HCT116 (cell line): ENCODE data around the gene SLC30A7. TPM values are rescaled to one million over a fixed set of nuclear protein-coding genes. Genes with fewer than 3 reads are reported as not detected.

Source experiments
- ATAC-seq: fragments of 200-7000 bp; cut with Tn5 transposase; 2 replicates; pipeline ENCODE4 v1.9.1; 2020; ENCODE audit warnings: mild to moderate bottlenecking, moderate library complexity
- BruUV-seq: library from RNA; stranded (reverse); fragments of 400-500 nt; replicated peaks from 2 replicates; lab custom pipeline; 2021; lab: Mats Ljungman, UMichigan
- CTCF ChIA-PET: fragments of 300-600 bp; sonication (Branson Sonifier 250); formaldehyde crosslinking; loops from one replicate; lab custom pipeline; 2021; ENCODE audit warnings: antibody characterized with exemption; lab: Charles Lee
- POLR2A ChIA-PET: fragments of 300-600, 350-600 bp; sonication (Branson Sonifier 250); formaldehyde crosslinking; loops from one replicate; lab custom pipeline; 2021; ENCODE audit warnings: antibody characterized with exemption; lab: Charles Lee
- RAD21 ChIA-PET, 2 experiments: fragments of 300-600 bp; sonication (Branson Sonifier 250); formaldehyde crosslinking; loops; one replicate each; lab custom pipeline; 2023; ENCODE audit warnings: low total read pairs in 2 of 2; ENCODE audit not compliant: uncharacterized antibody in 2 of 2, unreplicated experiment in 2 of 2, low non-redundant PET in 1 of 2; lab: Charles Lee
- DNase-seq: peaks from one replicate; pipeline ENCODE4 v3.0.0-alpha.2; 2010; ENCODE audit warnings: low read depth, low spot score
- H2AFZ ChIP-seq: fragments of 200-600 bp; shearing (Covaris generic), sonication (generic); 2 replicates; pipeline ENCODE4 v1.6.1; 2017; ENCODE audit warnings: low read depth, mixed run types, mixed read lengths, antibody characterized with exemption, low read length; ENCODE audit not compliant: poor library complexity, severe bottlenecking
- H3K27ac ChIP-seq: 2 replicates; pipeline ENCODE4 v1.5.1; 2012; ENCODE audit warnings: low read depth, low read length
- H3K27me3 ChIP-seq: fragments of 200-600 bp; sonication (generic); 2 replicates; pipeline ENCODE4 v1.6.1; 2016; ENCODE audit warnings: mixed run types, low read length, mixed read lengths; ENCODE audit not compliant: insufficient read depth
- H3K36me3 ChIP-seq, 2 experiments: fragments of 200-500 bp in 1 of 2; fragments of 200-600 bp in 1 of 2; sonication (Bioruptor generic) in 1 of 2; sonication (generic) in 1 of 2; 2 replicates each; pipeline versions ENCODE4 v1.5.1 to v1.6.1; 2014 to 2016; ENCODE audit warnings: low read length in 2 of 2, inconsistent platforms in 1 of 2, mixed read lengths in 1 of 2, mixed run types in 1 of 2; ENCODE audit not compliant: insufficient read depth in 2 of 2, control insufficient read depth in 1 of 2
- H3K4me1 ChIP-seq, 2 experiments: fragments of 200-600 bp in 1 of 2; sonication (generic) in 1 of 2; 2 replicates each; pipeline versions ENCODE4 v1.5.1 to v1.6.1; 2012 to 2017; ENCODE audit warnings: low read length in 2 of 2, inconsistent platforms in 1 of 2, mild to moderate bottlenecking in 1 of 2, mixed read lengths in 1 of 2, mixed run types in 1 of 2, moderate library complexity in 1 of 2; ENCODE audit not compliant: insufficient read depth in 2 of 2, control insufficient read depth in 1 of 2
- H3K4me2 ChIP-seq: fragments of 200-600 bp; sonication (generic); 2 replicates; pipeline ENCODE4 v1.6.1; 2017; ENCODE audit warnings: mixed run types, low read length, mixed read lengths
- H3K4me3 ChIP-seq, 2 experiments: fragments of 200-600 bp in 1 of 2; sonication (generic) in 1 of 2; replicated peaks in 1 of 2; 2 replicates each; pipeline ENCODE4 v1.5.1; 2011 to 2016; ENCODE audit warnings: low read length in 2 of 2, control low read depth in 1 of 2, low read depth in 1 of 2, mild to moderate bottlenecking in 1 of 2, mixed read lengths in 1 of 2, mixed run types in 1 of 2
- H3K79me2 ChIP-seq: fragments of 200-600 bp; sonication (generic); 2 replicates; pipeline ENCODE4 v1.6.1; 2017; ENCODE audit warnings: mild to moderate bottlenecking, mixed run types, low read length, moderate library complexity, mixed read lengths; ENCODE audit not compliant: insufficient read depth
- H3K9ac ChIP-seq: fragments of 200-600 bp; sonication (generic); 2 replicates; pipeline ENCODE4 v1.6.1; 2016; ENCODE audit warnings: low read length, mixed read lengths
- H3K9me2 ChIP-seq: fragments of 200-600 bp; sonication (generic), shearing (Covaris generic); 2 replicates; pipeline ENCODE4 v1.6.1; 2017; ENCODE audit warnings: mixed run types, mild to moderate bottlenecking, moderate library complexity; ENCODE audit not compliant: insufficient read depth
- H3K9me3 ChIP-seq, 2 experiments: fragments of 200-500 bp in 1 of 2; fragments of 200-600 bp in 1 of 2; sonication (Bioruptor generic) in 1 of 2; sonication (generic) in 1 of 2; 2 replicates each; pipeline ENCODE4 v1.6.1; 2014 to 2017; ENCODE audit warnings: low read length in 2 of 2, mixed read lengths in 2 of 2, inconsistent platforms in 1 of 2, low read depth in 1 of 2, mild to moderate bottlenecking in 1 of 2, mixed run types in 1 of 2, moderate library complexity in 1 of 2; ENCODE audit not compliant: control insufficient read depth in 1 of 2, insufficient read depth in 1 of 2
- H4K20me1 ChIP-seq: fragments of 200-600 bp; sonication (generic), shearing (Covaris generic); 2 replicates; pipeline ENCODE4 v1.6.1; 2017; ENCODE audit warnings: mixed run types, mild to moderate bottlenecking, moderate library complexity; ENCODE audit not compliant: insufficient read depth
- CEBPB ChIP-seq: IDR thresholded peaks from 2 replicates; pipeline ENCODE4 v1.6.1; 2012; ENCODE audit warnings: low read depth
- EGR1 ChIP-seq: IDR thresholded peaks from 2 replicates; pipeline ENCODE4 v1.6.1; 2012; ENCODE audit warnings: low read depth
- EZH2phosphoT487 ChIP-seq: fragments of 200-600 bp; IDR thresholded peaks from 2 replicates; pipeline ENCODE4 v1.6.1; 2018; ENCODE audit warnings: antibody characterized with exemption, borderline replicate concordance
- FOSL1 ChIP-seq: IDR thresholded peaks from 2 replicates; pipeline ENCODE4 v1.6.1; 2012; ENCODE audit warnings: low read depth
- POLR2A ChIP-seq: IDR thresholded peaks from 2 replicates; pipeline ENCODE4 v1.7.0; 2011; ENCODE audit warnings: borderline replicate concordance; ENCODE audit not compliant: insufficient read depth, insufficient read length; ENCODE audit errors: extremely low read depth
- POLR2AphosphoS5 ChIP-seq: IDR thresholded peaks from 2 replicates; pipeline ENCODE4 v1.6.1; 2011; ENCODE audit warnings: mild to moderate bottlenecking, low read depth, low read length, moderate library complexity
- SRF ChIP-seq: IDR thresholded peaks from 2 replicates; pipeline ENCODE4 v1.6.1; 2012; ENCODE audit warnings: low read depth
- TCF7L2 ChIP-seq: IDR thresholded peaks from 2 replicates; pipeline ENCODE4 v1.7.0; 2011; ENCODE audit warnings: borderline replicate concordance, inconsistent platforms; ENCODE audit not compliant: insufficient read depth, insufficient read length; ENCODE audit errors: extremely low read depth
- ZNF274 ChIP-seq: fragments of 200-500 bp; sonication (Bioruptor generic); IDR thresholded peaks from 2 replicates; pipeline ENCODE4 v1.6.1; 2014; ENCODE audit warnings: mild to moderate bottlenecking, low read depth, low read length, inconsistent platforms
- intact Hi-C: fragments of 100-400 bp; cut with micrococcal nuclease; formaldehyde crosslinking; loops from 2 replicates; pipeline ENCODE4 v1.10.0; 2022
- total RNA-seq: library from RNA; stranded (reverse); gene quantifications from one replicate; pipeline ENCODE4 v1.2.1, GENCODE V29; 2021; ENCODE audit not compliant: unreplicated experiment
- TF ChIP-seq, protein P1 (sequence below): IDR thresholded peaks from 2 replicates; pipeline ENCODE4 v1.6.1; 2012; ENCODE audit warnings: low read depth
- TF ChIP-seq, protein P2 (sequence below): IDR thresholded peaks from 2 replicates; pipeline ENCODE4 v1.6.1; 2012

The SLC30A7 gene
- total RNA-seq, 1 experiment from 2014 or later = 23.3 TPM

DNA sequence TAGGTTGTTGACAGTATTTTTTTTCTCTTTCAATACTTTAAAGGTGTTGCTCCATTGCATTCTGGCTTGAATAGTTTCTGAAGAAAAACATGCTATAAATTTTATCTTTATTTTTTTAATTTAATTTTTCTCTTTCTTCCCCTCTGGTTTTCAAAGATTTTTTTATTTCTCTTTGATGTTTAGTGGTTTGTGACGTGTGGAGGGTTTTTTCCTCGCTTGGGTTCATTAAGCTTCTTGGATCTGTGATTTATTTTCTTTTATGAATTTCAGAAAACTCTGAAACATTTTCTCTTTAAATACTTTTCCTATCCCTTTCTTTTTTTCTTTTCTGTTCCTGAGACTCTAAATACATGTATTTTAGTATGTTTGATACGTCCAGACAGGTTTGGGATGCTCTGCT, 9.3 kb downstream of the SLC30A7 start:
- ChIA-PET RAD21 (no interaction called here), POLR2A (no interaction called here), CTCF (no interaction called here)
- no TSS peak for BruUV-seq
- no peak overlapping the region for H3K9ac ChIP-seq
- intact Hi-C loops = no loop called here
- no peaks in the 10 kb centered on the region for H3K27me3 ChIP-seq
- no peak overlapping the region for H3K27ac ChIP-seq
- no peaks in the 10 kb centered on the region for H3K4me1 ChIP-seq
- no peak overlapping the region for H3K4me2 ChIP-seq
- no peak for TF ChIP-seq EGR1
- TF ChIP-seq POLR2AphosphoS5 = no peak
- TF ChIP-seq CEBPB = no peak
- no peak for TF ChIP-seq TCF7L2
- no peak for TF ChIP-seq POLR2A
- TF ChIP-seq, protein P1, sequence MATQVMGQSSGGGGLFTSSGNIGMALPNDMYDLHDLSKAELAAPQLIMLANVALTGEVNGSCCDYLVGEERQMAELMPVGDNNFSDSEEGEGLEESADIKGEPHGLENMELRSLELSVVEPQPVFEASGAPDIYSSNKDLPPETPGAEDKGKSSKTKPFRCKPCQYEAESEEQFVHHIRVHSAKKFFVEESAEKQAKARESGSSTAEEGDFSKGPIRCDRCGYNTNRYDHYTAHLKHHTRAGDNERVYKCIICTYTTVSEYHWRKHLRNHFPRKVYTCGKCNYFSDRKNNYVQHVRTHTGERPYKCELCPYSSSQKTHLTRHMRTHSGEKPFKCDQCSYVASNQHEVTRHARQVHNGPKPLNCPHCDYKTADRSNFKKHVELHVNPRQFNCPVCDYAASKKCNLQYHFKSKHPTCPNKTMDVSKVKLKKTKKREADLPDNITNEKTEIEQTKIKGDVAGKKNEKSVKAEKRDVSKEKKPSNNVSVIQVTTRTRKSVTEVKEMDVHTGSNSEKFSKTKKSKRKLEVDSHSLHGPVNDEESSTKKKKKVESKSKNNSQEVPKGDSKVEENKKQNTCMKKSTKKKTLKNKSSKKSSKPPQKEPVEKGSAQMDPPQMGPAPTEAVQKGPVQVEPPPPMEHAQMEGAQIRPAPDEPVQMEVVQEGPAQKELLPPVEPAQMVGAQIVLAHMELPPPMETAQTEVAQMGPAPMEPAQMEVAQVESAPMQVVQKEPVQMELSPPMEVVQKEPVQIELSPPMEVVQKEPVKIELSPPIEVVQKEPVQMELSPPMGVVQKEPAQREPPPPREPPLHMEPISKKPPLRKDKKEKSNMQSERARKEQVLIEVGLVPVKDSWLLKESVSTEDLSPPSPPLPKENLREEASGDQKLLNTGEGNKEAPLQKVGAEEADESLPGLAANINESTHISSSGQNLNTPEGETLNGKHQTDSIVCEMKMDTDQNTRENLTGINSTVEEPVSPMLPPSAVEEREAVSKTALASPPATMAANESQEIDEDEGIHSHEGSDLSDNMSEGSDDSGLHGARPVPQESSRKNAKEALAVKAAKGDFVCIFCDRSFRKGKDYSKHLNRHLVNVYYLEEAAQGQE = no peak
- TF ChIP-seq FOSL1 = no peak
- no peak for TF ChIP-seq SRF
- TF ChIP-seq ZNF274 = no peak
- TF ChIP-seq, protein P2, sequence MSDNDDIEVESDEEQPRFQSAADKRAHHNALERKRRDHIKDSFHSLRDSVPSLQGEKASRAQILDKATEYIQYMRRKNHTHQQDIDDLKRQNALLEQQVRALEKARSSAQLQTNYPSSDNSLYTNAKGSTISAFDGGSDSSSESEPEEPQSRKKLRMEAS = no peak
- no peak for TF ChIP-seq EZH2phosphoT487
- H3K4me3 ChIP-seq = no peak overlapping the region
- H3K9me2 ChIP-seq = no peaks in the 10 kb centered on the region
- no peaks in the 10 kb centered on the region; a peak in 1 of 4 replicates for H3K9me3 ChIP-seq
- H3K36me3 ChIP-seq = peaks cover 14 to 16% of the 10 kb centered on the region in 2 experiments
- H3K79me2 ChIP-seq = peaks cover 22% of the 10 kb centered on the region
- H4K20me1 ChIP-seq = no peaks in the 10 kb centered on the region
- no peak overlapping the region for H2AFZ ChIP-seq
- ATAC-seq (no peak), DNase-seq (no peak)
